Naive thymus-derived CD8-positive, alpha-beta T cell (primary cell): Measurements from ENCODE around the gene CD24. TPM values are rescaled to one million over a fixed set of nuclear protein-coding genes. Genes with fewer than 3 reads are reported as not detected.

Source experiments
- ATAC-seq, 2 donors: fragments of 150-1000 bp; cut with Tn5 transposase in 1 of 2; sonication (Bioruptor Pico), chemical (Tn5 transposase) in 1 of 2; 1 replicate in 1 of 2; 2 replicates in 1 of 2; pipeline ENCODE4 v1.10.0; 2021; ENCODE audit warnings: mild to moderate bottlenecking in 2 of 2, moderate library complexity in 2 of 2
- POLR2A ChIA-PET: fragments of 350-600 bp; sonication (Branson Sonifier 250); formaldehyde crosslinking; loops from one replicate; lab custom pipeline; 2021; ENCODE audit warnings: antibody characterized with exemption; lab: Charles Lee
- DNase-seq, 10 donors: peaks; one replicate each; pipeline versions ENCODE4 v3.0.0 to v3.0.0-alpha.2; 2020 to 2022
- H3K27ac Mint-ChIP-seq, 10 donors: one replicate each; pipeline ENCODE4 v1.8.0; 2020 to 2022; ENCODE audit warnings: mild to moderate bottlenecking in 10 of 10, mixed read lengths in 10 of 10, moderate library complexity in 4 of 10, inconsistent platforms in 1 of 10
- H3K27me3 Mint-ChIP-seq, 5 donors: one replicate each; pipeline ENCODE4 v1.8.0; 2021 to 2022; ENCODE audit warnings: mixed read lengths in 5 of 5
- H3K36me3 Mint-ChIP-seq, 3 donors: one replicate each; pipeline ENCODE4 v1.8.0; 2020 to 2022; ENCODE audit warnings: mixed read lengths in 3 of 3, mild to moderate bottlenecking in 2 of 3, inconsistent platforms in 1 of 3
- H3K4me1 Mint-ChIP-seq, 4 donors: one replicate each; pipeline ENCODE4 v1.8.0; 2021 to 2022; ENCODE audit warnings: mixed read lengths in 4 of 4
- H3K4me3 Mint-ChIP-seq, 10 donors: one replicate each; pipeline ENCODE4 v1.8.0; 2020 to 2022; ENCODE audit warnings: mild to moderate bottlenecking in 10 of 10, mixed read lengths in 10 of 10, moderate library complexity in 6 of 10, inconsistent platforms in 1 of 10
- H3K9me3 Mint-ChIP-seq, 9 donors: one replicate each; pipeline ENCODE4 v1.8.0; 2020 to 2022; ENCODE audit warnings: mixed read lengths in 9 of 9, mild to moderate bottlenecking in 3 of 9, inconsistent platforms in 1 of 9, moderate library complexity in 1 of 9
- polyA plus RNA-seq, 3 donors: library from polyadenylated mRNA; unstranded; fragments of 300-500 nt; fragmentation: Illumina TruSeq; gene quantifications; one replicate each; pipeline ENCODE4 v1.2.3, GENCODE V29; 2021
- total RNA-seq, 8 experiments: library from RNA in 2 of 8; stranded (reverse) in 2 of 8; gene quantifications; one replicate each; pipeline ENCODE4 v1.2.3 and lab custom pipeline; 2021 to 2026

The CD24 gene
- total and polyA plus RNA-seq, 5 experiments from 2014 or later: 0.70 to 4.4 (median 3.4) TPM; not detected in 2

GRCh38 chr6:106966229-106966628 lies 8.3 kb downstream of the CD24 start:
- Mint-ChIP-seq H3K27ac (no peak overlapping the region), H3K36me3 (peaks cover 0 to 6% (median 0%) of the 10 kb centered on the region in 3 donors), H3K4me3 (no peak overlapping the region), H3K9me3 (peaks cover 0 to 4% (median 0%) of the 10 kb centered on the region in 9 donors), H3K27me3 (peaks cover 13 to 54% (median 23%) of the 10 kb centered on the region in 5 donors), H3K4me1 (no peaks in the 10 kb centered on the region)
- ATAC-seq (no peak), DNase-seq (no peak)
- POLR2A ChIA-PET: no interaction called here

GRCh38 chr6:106964954-106965353 lies 9.6 kb downstream of the CD24 start:
- POLR2A ChIA-PET: no interaction called here
- no peak overlapping the region for H3K27ac Mint-ChIP-seq
- DNase-seq (no peak), ATAC-seq (no peak)
- no peak overlapping the region for H3K4me3 Mint-ChIP-seq
- peaks cover 0 to 4% (median 0%) of the 10 kb centered on the region in 9 donors for H3K9me3 Mint-ChIP-seq
- H3K36me3 Mint-ChIP-seq: peaks cover 0 to 6% (median 0%) of the 10 kb centered on the region in 3 donors
- peaks cover 12 to 41% (median 23%) of the 10 kb centered on the region in 5 donors for H3K27me3 Mint-ChIP-seq
- no peaks in the 10 kb centered on the region for H3K4me1 Mint-ChIP-seq

GRCh38 chr6:106964099-106964498 lies 10.4 kb downstream of the CD24 start:
- Mint-ChIP-seq H3K4me1 (no peaks in the 10 kb centered on the region), H3K27ac (no peak overlapping the region), H3K27me3 (peaks cover 7 to 33% (median 23%) of the 10 kb centered on the region in 5 donors), H3K36me3 (peaks cover 0 to 6% (median 0%) of the 10 kb centered on the region in 3 donors), H3K9me3 (peaks cover 0 to 4% (median 0%) of the 10 kb centered on the region in 9 donors), H3K4me3 (no peak overlapping the region)
- ATAC-seq (no peak), DNase-seq (no peak)
- POLR2A ChIA-PET: no interaction called here

GRCh38 chr6:106963544-106963943 lies 11.0 kb downstream of the CD24 start:
- Mint-ChIP-seq H3K27me3 (peaks cover 4 to 27% (median 18%) of the 10 kb centered on the region in 5 donors), H3K4me3 (no peak overlapping the region), H3K4me1 (no peaks in the 10 kb centered on the region), H3K27ac (no peak overlapping the region), H3K36me3 (peaks cover 0 to 6% (median 0%) of the 10 kb centered on the region in 3 donors), H3K9me3 (peaks cover 0 to 4% (median 0%) of the 10 kb centered on the region in 9 donors)
- ATAC-seq: no peak
- DNase-seq: no peak
- POLR2A ChIA-PET: no interaction called here

GRCh38 chr6:106961801-106962200 lies 12.7 kb downstream of the CD24 start:
- Mint-ChIP-seq H3K4me1 (no peaks in the 10 kb centered on the region), H3K4me3 (no peak overlapping the region), H3K36me3 (peaks cover 0 to 6% (median 0%) of the 10 kb centered on the region in 3 donors), H3K27me3 (peaks cover 3 to 17% (median 9%) of the 10 kb centered on the region in 5 donors), H3K9me3 (peaks cover 0 to 8% (median 0%) of the 10 kb centered on the region in 9 donors), H3K27ac (no peak overlapping the region)
- DNase-seq (no peak), ATAC-seq (no peak)
- POLR2A ChIA-PET: no interaction called here

GRCh38 chr6:106961136-106961535 lies 13.4 kb downstream of the CD24 start:
- H3K27ac Mint-ChIP-seq: no peak overlapping the region
- DNase-seq: no peak
- peaks cover 3 to 13% (median 4%) of the 10 kb centered on the region in 5 donors for H3K27me3 Mint-ChIP-seq
- H3K9me3 Mint-ChIP-seq: peaks cover 0 to 8% (median 0%) of the 10 kb centered on the region in 9 donors
- H3K4me3 Mint-ChIP-seq: no peak overlapping the region
- H3K36me3 Mint-ChIP-seq: peaks cover 0 to 3% (median 0%) of the 10 kb centered on the region in 3 donors
- ATAC-seq: no peak
- no peaks in the 10 kb centered on the region for H3K4me1 Mint-ChIP-seq
- POLR2A ChIA-PET: no interaction called here

- H3K36me3 Mint-ChIP-seq: no peaks in the 10 kb centered on the region
- peaks cover 0 to 8% (median 0%) of the 10 kb centered on the region in 9 donors for H3K9me3 Mint-ChIP-seq
- ATAC-seq: no peak
- no peak for DNase-seq
- POLR2A ChIA-PET: no interaction called here
- H3K27ac Mint-ChIP-seq: no peak overlapping the region
- H3K4me3 Mint-ChIP-seq: no peak overlapping the region
- H3K27me3 Mint-ChIP-seq: peaks cover 0 to 10% (median 4%) of the 10 kb centered on the region in 5 donors
- H3K4me1 Mint-ChIP-seq: no peaks in the 10 kb centered on the region
These were observed 14.5 kb downstream of the CD24 start for GRCh38 chr6:106959985-106960384.

- H3K9me3 Mint-ChIP-seq: no peaks in the 10 kb centered on the region
- POLR2A ChIA-PET: no interaction called here
- H3K4me1 Mint-ChIP-seq: peaks cover 0 to 3% (median 0%) of the 10 kb centered on the region in 4 donors
- ATAC-seq: no peak
- peaks cover 15 to 61% (median 27%) of the 10 kb centered on the region in 5 donors for H3K27me3 Mint-ChIP-seq
- no peaks in the 10 kb centered on the region for H3K36me3 Mint-ChIP-seq
- no peak for DNase-seq
- no peak overlapping the region for H3K4me3 Mint-ChIP-seq
- H3K27ac Mint-ChIP-seq: no peak overlapping the region
These were observed 34.7 kb downstream of the CD24 start for GRCh38 chr6:106939848-106940247.

GRCh38 chr6:106939208-106939607 lies 35.3 kb downstream of the CD24 start:
- DNase-seq (no peak), ATAC-seq (no peak)
- POLR2A ChIA-PET: no interaction called here
- no peaks in the 10 kb centered on the region for H3K36me3 Mint-ChIP-seq
- H3K27ac Mint-ChIP-seq: no peak overlapping the region
- H3K9me3 Mint-ChIP-seq: no peaks in the 10 kb centered on the region
- H3K4me3 Mint-ChIP-seq: no peak overlapping the region
- peaks cover 0 to 3% (median 0%) of the 10 kb centered on the region in 4 donors for H3K4me1 Mint-ChIP-seq
- peaks cover 16 to 61% (median 25%) of the 10 kb centered on the region in 5 donors for H3K27me3 Mint-ChIP-seq

- Mint-ChIP-seq H3K4me3 (no peak overlapping the region), H3K36me3 (peaks cover 0 to 2% (median 0%) of the 10 kb centered on the region in 3 donors), H3K27ac (no peak overlapping the region), H3K27me3 (peaks cover 15 to 54% (median 26%) of the 10 kb centered on the region in 5 donors), H3K9me3 (no peaks in the 10 kb centered on the region), H3K4me1 (no peaks in the 10 kb centered on the region)
- DNase-seq (peak in 3 of 10 donors; percentile 2 to 17 (median 6)), ATAC-seq (no peak)
- POLR2A ChIA-PET: no interaction called here
These were observed 46.8 kb downstream of the CD24 start for GRCh38 chr6:106927531-106928398.

- Mint-ChIP-seq H3K27ac (no peak overlapping the region), H3K4me3 (no peak overlapping the region), H3K4me1 (no peaks in the 10 kb centered on the region), H3K36me3 (peaks cover 0 to 2% (median 0%) of the 10 kb centered on the region in 3 donors), H3K9me3 (no peaks in the 10 kb centered on the region), H3K27me3 (peaks cover 17 to 45% (median 26%) of the 10 kb centered on the region in 5 donors)
- POLR2A ChIA-PET: no interaction called here
- ATAC-seq: no peak
- no peak for DNase-seq
These were observed 48.6 kb downstream of the CD24 start for GRCh38 chr6:106925948-106926347.

GRCh38 chr6:106924694-106925523 lies 49.6 kb downstream of the CD24 start:
- ATAC-seq (no peak), DNase-seq (no peak)
- H3K9me3 Mint-ChIP-seq: no peaks in the 10 kb centered on the region
- H3K4me1 Mint-ChIP-seq: no peaks in the 10 kb centered on the region
- H3K27me3 Mint-ChIP-seq: peaks cover 14 to 51% (median 27%) of the 10 kb centered on the region in 5 donors
- POLR2A ChIA-PET: no interaction called here
- H3K4me3 Mint-ChIP-seq: no peak overlapping the region
- no peak overlapping the region for H3K27ac Mint-ChIP-seq
- H3K36me3 Mint-ChIP-seq: peaks cover 0 to 2% (median 0%) of the 10 kb centered on the region in 3 donors
